Stimulated activated CD4-positive, alpha-beta T cell treated with anti-CD3 and anti-CD28 coated beads, Interleukin-4, amount 100 ng/mL, for 1 hour (primary cell): ENCODE measurements around the gene GALNT9.
"Not testable (repeated sequence)": the region's sequence is repeated elsewhere in the genome, so short reads cannot be mapped to it uniquely, and the experiment has no call there.

Experiments used
- DNase-seq: peaks from one replicate; pipeline ENCODE4 v3.0.0-alpha.2; 2020

GALNT9 gene

GRCh38 chr12:132195242-132195641 is 134.1 kb downstream of the GALNT9 start:
- DNase-seq, result not testable (repeated sequence)

DNA sequence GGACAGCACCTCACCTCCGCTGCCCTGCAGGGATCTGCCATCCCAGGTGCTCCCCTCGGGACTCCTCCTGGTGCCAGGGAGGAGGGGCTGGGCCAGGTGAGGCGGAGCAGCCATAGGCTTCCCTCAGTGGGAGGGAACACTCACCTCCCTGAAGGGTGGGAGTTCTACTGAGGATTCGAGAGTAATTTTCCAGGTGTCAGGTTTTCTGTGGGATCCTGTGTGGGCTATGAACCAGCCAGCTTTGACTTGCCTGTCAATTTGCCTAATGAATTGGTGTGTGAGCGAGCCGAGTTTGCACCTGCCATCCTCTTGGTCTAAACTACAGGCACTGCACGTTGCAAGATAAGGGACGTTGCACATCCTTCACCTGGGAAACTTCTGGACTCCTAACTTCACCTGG is 134.8 kb downstream of the GALNT9 start:
- DNase-seq, result no peak

- no peak for DNase-seq
Observed at GRCh38 chr12:132194056-132194455, 135.3 kb downstream of the GALNT9 start.

GRCh38 chr12:132191715-132192553 is 137.5 kb downstream of the GALNT9 start:
- no peak for DNase-seq

GRCh38 chr12:132190834-132191500 is 138.4 kb downstream of the GALNT9 start:
- DNase-seq, result no peak

DNA sequence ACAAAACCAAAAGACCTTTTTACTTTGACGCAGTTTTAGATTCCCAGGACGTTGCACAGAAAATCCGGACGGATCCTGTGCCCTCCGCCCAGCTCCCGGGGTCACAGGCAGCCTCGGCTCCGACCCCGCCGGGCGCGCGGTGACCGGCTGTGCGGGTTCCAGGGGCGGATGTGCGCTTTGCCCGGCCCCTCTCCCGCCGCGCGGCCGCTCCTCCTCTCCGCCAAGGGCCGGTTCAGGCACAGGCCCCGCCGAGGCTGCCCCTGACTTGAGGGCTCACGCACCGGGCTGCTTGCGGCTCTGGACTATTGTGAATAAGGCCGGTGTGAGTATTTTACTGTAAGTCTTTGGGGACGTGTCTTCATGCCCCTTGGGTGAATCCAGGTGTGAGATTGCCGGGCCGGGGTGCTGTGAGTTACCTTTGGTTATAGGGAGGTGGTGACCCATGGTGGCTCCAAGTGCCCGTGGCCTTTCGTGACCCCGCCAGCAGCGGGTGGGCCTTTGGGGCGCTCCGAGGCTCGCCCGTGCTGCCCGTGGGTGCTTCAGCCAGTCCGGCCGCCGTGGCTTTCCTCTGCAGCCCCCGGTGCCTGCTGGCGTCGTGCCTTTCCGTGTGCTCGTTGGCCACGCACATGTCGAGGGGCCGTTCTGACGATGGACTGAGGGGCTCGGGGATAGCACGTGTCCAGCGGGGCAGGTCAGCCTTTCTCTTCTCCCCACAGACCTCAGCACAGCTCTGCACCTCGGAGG is 139.2 kb downstream of the GALNT9 start:
- DNase-seq, result no peak

DNA sequence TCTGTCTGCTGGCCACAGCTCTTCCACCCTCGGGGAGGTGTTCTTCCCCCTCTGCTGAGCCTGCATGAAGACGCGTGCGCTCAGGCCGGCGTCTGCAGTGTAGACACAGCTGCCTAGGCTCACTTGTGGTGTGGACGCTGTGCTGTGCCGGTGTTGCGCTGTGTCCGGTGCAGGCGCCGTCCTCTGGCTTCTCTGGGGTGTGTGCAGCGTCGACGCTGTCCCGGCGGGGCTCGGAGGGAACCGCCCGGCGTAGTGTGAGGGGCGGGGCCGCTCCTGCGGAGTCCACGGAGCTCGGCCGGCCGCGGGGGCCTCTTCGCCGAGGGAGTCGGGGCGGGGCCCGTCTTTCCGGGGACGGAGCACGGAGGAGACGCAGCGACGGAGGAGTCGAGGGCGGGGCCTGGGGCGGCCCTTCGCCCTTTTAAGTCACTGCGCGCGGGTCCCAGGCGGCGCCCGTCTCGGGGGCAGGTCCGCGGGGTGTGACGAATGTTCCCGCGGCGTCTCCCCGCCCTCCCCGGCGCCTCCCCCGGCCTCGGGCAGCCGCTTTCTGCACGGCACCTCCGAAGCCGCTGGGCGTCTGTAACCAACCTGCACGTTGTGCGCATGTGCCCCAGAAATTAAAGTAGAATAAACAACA is 139.9 kb downstream of the GALNT9 start:
- peak; percentile 94 for DNase-seq

- no peak for DNase-seq
Observed at GRCh38 chr12:132188916-132189325, 140.5 kb downstream of the GALNT9 start.

GRCh38 chr12:132188451-132188901 is 140.9 kb downstream of the GALNT9 start:
- no peak for DNase-seq

DNA sequence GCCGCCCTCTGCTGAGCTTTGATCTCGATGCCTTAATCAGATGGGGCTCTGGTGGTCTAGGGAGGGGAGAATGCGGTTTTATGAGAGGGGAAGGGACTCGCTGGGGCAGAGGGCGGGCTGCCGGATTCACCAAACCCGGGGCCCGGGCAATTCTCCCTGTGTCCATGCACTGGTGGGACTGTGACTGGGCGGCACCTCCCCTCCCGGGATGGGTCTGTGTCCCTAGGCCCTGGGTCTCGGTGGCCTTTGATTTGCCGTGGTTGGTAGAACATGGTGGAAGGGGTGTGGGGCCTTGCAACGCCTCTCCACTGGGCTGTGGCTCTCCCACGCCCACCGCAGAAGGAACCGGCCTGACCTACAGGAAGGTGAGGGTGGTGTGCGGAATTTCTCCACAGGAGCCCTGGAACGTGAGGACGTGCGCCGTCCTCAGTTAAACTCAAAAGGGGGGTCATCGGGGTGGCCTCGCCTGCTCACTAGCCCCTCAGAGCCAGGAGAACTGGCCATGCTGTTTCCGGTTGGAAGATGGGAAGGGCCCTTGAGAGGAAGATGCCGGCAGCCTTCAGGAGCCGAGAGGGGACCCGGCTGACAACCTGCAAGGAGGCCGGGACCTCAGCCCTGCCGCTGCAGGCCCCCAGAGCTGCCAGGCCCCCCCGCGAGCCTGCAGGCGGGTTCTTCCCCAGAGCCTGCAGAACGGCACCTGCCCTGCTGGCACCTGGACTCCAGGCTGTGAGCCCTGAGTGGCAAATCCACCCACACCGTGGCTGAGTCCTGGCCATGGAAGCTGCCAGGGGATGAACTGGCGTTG is 141.5 kb downstream of the GALNT9 start:
- no peak for DNase-seq

DNA sequence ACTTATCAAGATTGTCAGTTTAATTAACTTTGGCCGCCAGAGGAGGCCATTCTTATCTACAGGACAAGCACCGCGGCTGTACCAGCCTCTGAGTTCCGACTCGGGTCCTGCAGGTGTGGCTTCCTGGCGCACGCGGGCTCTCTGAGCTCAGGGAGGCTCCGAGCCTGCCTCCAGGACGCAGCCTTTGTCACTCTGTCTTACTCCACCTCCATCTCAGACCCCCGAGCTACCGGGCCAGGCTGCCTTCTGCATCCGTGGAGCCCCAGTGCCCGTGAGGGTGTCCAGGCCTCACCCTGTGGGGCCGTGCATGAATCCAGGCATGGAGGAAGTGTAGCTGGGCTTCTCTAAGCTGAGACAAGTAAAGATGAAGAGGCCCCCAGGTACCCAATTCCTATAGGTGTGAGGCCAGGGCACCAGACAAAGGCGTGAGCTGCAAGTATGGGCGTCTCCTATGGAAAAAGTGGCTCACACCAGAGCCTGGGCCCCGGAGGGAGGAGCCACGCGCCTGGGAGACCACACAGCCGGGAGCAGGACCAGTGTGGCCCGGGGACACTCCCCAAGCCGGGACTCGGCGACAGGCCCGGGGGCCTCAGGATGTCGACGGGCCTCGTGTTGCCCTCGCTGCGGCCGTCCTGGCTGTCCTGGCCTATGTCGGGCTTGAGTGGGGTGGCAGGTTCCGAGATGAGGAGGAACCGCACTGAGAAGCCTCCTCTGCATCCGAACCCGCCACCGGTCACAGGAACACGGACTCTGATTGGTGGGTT is 142.3 kb downstream of the GALNT9 start:
- DNase-seq, result no peak

- DNase-seq, result no peak
Observed at GRCh38 chr12:132186208-132186856, 143.1 kb downstream of the GALNT9 start.

- no peak for DNase-seq
Observed at GRCh38 chr12:132185705-132186104, 143.7 kb downstream of the GALNT9 start.

- no peak for DNase-seq
Observed at GRCh38 chr12:132182711-132183365, 146.6 kb downstream of the GALNT9 start.

DNA sequence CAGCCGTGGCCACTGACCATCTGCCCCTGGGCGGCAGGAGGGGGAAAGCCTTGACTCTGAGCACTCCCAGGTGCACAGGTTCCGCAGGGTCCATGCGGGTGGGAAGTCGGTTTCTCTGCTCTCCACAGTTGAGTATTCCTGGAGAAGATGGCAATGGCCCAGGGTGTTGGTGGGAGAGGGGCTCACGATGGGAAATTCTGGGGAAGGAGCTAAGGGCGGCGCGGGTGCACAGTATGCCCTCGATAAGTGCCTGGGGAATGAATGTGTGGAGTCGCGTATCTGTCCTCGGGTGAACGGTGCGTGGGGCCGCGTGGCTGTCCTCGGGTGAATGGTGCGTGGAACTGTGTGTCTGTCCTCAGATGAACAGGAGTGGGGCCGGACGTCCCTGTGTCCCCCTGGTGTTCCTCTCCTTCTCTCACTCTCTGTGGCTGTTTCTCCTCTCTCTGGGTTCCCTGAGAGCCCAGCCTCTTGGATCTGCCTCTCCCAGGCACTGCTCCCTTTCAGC is 147.1 kb downstream of the GALNT9 start:
- DNase-seq, result no peak

- no peak for DNase-seq
Observed at GRCh38 chr12:132181570-132182200, 147.7 kb downstream of the GALNT9 start.

- DNase-seq, result no peak
Observed at GRCh38 chr12:132180648-132181546, 148.5 kb downstream of the GALNT9 start.
